Esophagus muscularis mucosa (tissue), 3 donors: ENCODE measurements around the gene MBOAT1.

Source experiments
- CTCF ChIP-seq, 3 experiments: fragments of 200-600 bp in 2 of 3; fragments of 450-650 bp in 1 of 3; sonication (generic) in 2 of 3; IDR thresholded peaks; one replicate each; pipeline ENCODE4 v1.5.1; 2017 to 2019; ENCODE audit warnings: antibody characterized with exemption in 3 of 3, mild to moderate bottlenecking in 2 of 3, moderate library complexity in 1 of 3
- POLR2AphosphoS5 ChIP-seq, 2 donors: sonication (generic); formaldehyde crosslinking; IDR thresholded peaks; one replicate each; pipeline ENCODE4 v1.6.1; 2017; ENCODE audit warnings: antibody characterized with exemption in 2 of 2

GRCh38 chr6:20234136-20234535, 21.9 kb upstream of the MBOAT1 start:
- TF ChIP-seq CTCF (IDR thresholded peaks at IDR 0.05) (no peak), POLR2AphosphoS5 (IDR thresholded peaks at IDR 0.05) (no peak)
